Subcutaneous adipose tissue (tissue), 4 donors: ENCODE results near the gene SIX3. TPM values are rescaled to one million over a fixed set of nuclear protein-coding genes. Genes with fewer than 3 reads are reported as not detected.

ENCODE experiments used
- total RNA-seq, 4 donors: library from RNA; depleted of rRNA; stranded (reverse); fragments of >200 nt; gene quantifications; one replicate each; pipeline ENCODE4 v1.1.0, GENCODE V29; 2016
- TF ChIP-seq, protein P1 (sequence below): fragments of 450-650 bp; IDR thresholded peaks from one replicate; pipeline ENCODE4 v1.5.1; 2016; ENCODE audit warnings: low read depth, mild to moderate bottlenecking, control low read depth, antibody characterized with exemption, moderate library complexity

Gene SIX3
- total RNA-seq, 4 donors from 2014 or later: not detected

GRCh38 chr2:44909831-44910230 lies 31.7 kb upstream of the SIX3 start:
- TF ChIP-seq, protein P1, sequence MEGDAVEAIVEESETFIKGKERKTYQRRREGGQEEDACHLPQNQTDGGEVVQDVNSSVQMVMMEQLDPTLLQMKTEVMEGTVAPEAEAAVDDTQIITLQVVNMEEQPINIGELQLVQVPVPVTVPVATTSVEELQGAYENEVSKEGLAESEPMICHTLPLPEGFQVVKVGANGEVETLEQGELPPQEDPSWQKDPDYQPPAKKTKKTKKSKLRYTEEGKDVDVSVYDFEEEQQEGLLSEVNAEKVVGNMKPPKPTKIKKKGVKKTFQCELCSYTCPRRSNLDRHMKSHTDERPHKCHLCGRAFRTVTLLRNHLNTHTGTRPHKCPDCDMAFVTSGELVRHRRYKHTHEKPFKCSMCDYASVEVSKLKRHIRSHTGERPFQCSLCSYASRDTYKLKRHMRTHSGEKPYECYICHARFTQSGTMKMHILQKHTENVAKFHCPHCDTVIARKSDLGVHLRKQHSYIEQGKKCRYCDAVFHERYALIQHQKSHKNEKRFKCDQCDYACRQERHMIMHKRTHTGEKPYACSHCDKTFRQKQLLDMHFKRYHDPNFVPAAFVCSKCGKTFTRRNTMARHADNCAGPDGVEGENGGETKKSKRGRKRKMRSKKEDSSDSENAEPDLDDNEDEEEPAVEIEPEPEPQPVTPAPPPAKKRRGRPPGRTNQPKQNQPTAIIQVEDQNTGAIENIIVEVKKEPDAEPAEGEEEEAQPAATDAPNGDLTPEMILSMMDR: no peak

- TF ChIP-seq, protein P1: no peak
Measured at GRCh38 chr2:44912660-44913059, 28.8 kb upstream of the SIX3 start.

GRCh38 chr2:44916291-44916690 lies 25.2 kb upstream of the SIX3 start:
- TF ChIP-seq, protein P1: no peak

GRCh38 chr2:44918095-44918775 lies 23.3 kb upstream of the SIX3 start:
- TF ChIP-seq, protein P1: no peak

DNA sequence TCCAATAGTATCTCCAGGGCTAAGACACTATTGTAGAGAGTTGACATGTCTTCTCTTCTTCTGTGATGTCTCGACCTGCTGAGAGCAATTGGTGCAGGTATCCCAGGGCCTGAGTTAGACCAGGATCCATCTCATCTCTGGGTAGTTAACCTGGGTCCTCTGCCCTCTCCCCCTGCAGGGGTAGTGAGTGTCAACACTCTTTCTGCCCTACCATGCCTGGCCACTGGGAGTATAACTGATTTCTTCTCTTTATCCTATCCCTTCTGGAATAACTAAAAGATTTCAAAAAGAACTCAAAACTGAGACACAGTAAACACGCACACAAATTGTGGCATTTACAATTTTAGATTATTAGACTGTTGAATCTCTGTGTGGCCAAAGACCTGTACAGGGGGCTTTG lies 20.8 kb upstream of the SIX3 start:
- TF ChIP-seq, protein P1: no peak

GRCh38 chr2:44922776-44923175 lies 18.7 kb upstream of the SIX3 start:
- TF ChIP-seq, protein P1: no peak

- TF ChIP-seq, protein P1: no peak
Measured at GRCh38 chr2:44925561-44926136, 15.9 kb upstream of the SIX3 start.
